ENCODE results near the gene ATP6V0C.
"Not testable (repeated sequence)": the region's sequence is repeated elsewhere in the genome, so short reads cannot be mapped to it uniquely, and the experiment has no call there.

ATP6V0C gene

GRCh38 chr16:2557150-2557549 lies 43.4 kb downstream of the ATP6V0C start:
- DNase-seq (ENCODE audit: low read depth) = not testable (repeated sequence)

GRCh38 chr16:2560131-2560797 lies 46.5 kb downstream of the ATP6V0C start:
- DNase-seq (ENCODE audit: low read depth) = not testable (repeated sequence)

GRCh38 chr16:2560798-2561133 lies 47.0 kb downstream of the ATP6V0C start:
- DNase-seq (ENCODE audit: low read depth) = peak; percentile 16

- not testable (repeated sequence) for DNase-seq (ENCODE audit: low read depth)
Observed at GRCh38 chr16:2567506-2567905, 53.8 kb downstream of the ATP6V0C start.

GRCh38 chr16:2568573-2568972 lies 54.8 kb downstream of the ATP6V0C start:
- not testable (repeated sequence) for DNase-seq (ENCODE audit: low read depth)

All from activated T-helper 1 cell treated with Interleukin-2 at 50 U/mL for 16 hours (primary cell).